Stimulated activated CD4-positive, alpha-beta T cell treated with anti-CD3 and anti-CD28 coated beads, Interleukin-4, amount 100 ng/mL, for 4 hours (primary cell): Measurements from ENCODE around the gene SH3PXD2B.

ENCODE experiments used
- DNase-seq, 2 experiments: peaks; one replicate each; pipeline ENCODE4 v3.0.0-alpha.2; 2020

SH3PXD2B gene

DNA sequence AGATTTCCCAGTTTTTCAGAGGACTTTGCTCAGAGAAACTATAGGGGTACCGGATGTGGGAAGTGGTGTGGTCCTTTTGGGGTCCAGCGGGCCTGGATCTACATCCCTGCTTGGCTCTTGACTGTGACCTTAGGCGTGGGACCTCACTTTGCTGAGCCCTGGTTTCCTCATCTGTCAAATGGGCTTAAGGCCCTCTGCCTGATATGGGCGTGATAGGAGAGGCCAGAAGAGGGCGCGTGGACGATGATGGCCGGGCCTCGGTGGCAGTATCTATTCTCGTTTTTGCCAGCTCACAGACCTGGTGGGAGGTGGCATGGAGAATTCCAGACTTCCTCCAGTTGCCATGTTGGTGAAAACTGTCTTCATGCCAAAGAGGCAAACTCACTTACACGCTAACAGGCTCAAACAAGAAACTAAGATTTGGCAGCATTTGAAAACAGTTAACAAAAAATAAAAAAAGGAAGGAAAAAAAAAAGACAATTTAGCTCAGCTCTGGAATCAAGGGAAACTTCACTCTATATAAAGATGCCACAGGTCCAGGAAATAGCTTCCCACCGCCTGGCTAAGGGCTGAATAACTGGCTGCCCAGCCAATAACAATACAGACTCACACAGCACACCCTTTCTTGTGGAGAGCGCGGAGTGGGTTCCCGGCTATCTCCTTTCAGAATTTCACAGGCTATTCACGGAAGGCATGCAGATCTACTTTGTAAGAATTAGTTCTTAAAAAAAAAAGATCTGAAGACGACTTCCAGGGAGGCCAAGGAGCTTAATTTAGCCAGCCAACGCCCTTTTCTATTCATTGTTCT lies 1.7 kb downstream of the SH3PXD2B start:
- no peak for DNase-seq

DNA sequence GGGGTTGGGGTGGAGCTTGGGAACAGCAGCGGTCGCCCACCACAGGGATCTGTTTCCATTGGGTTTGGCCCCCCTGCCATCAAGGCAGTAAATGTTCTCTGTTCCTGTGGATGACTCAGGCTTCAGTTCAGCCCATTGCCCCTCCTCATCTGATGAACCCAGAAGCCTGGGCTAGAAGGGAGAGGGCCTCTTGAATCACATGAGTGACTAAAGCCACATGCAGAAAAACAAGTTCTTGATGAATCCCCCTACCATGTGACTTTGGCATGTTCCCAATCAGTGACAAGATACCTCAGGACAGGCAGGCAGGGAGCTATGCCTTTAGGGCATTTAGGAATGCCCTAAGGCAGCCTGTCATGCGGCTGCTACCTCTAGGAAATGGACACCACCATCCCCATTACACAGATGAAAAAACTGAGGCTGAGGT lies 2.5 kb downstream of the SH3PXD2B start:
- DNase-seq = no peak

GRCh38 chr5:172450861-172451695 lies 3.2 kb downstream of the SH3PXD2B start:
- peak in 1 of 2 experiments; percentile 43 for DNase-seq

DNA sequence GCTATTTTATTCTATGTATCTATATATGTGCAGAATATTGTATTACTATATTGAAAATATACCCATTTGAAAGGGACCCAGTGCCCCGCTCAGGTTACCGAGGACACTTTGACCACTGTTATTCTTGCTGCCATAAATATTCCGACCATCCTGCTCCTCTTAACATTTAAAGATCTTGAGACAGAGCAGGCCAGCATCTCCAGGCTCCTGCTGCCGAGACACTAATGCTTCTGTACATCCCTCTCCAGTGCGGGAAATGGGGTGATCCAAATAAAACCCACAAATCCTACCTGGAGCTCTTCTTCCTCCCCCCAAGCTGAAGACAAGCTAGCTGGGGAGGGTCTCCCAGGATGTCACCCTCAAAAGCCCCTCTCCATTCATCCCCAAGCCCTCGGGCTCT lies 3.9 kb downstream of the SH3PXD2B start:
- no peak for DNase-seq

GRCh38 chr5:172448999-172449398 lies 5.3 kb downstream of the SH3PXD2B start:
- no peak for DNase-seq

- no peak for DNase-seq
Observed at GRCh38 chr5:172447646-172448365, 6.5 kb downstream of the SH3PXD2B start.

GRCh38 chr5:172446336-172447051 lies 7.8 kb downstream of the SH3PXD2B start:
- no peak for DNase-seq

- no peak for DNase-seq
Observed at GRCh38 chr5:172445866-172446265, 8.5 kb downstream of the SH3PXD2B start.

GRCh38 chr5:172444626-172445365 lies 9.5 kb downstream of the SH3PXD2B start:
- DNase-seq = no peak

DNA sequence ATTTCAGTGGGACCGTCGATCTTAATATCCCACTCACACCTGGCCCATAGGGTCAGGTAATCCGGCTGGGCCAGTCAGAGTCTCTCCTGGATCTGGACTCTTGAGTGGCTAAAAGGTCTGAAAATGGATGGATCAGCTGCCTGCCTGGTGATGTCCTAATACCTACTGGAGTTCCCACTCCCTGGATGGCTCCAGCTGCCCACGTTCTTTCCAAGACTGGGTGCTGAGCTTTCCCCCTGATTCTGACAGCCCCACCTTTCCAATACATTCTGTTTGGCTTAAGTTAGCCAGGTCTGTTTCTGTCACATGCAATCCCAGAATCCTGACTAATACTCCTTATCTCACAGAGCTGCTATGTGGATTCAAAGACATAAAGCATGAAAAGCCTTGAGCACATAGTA lies 10.2 kb downstream of the SH3PXD2B start:
- no peak for DNase-seq

DNA sequence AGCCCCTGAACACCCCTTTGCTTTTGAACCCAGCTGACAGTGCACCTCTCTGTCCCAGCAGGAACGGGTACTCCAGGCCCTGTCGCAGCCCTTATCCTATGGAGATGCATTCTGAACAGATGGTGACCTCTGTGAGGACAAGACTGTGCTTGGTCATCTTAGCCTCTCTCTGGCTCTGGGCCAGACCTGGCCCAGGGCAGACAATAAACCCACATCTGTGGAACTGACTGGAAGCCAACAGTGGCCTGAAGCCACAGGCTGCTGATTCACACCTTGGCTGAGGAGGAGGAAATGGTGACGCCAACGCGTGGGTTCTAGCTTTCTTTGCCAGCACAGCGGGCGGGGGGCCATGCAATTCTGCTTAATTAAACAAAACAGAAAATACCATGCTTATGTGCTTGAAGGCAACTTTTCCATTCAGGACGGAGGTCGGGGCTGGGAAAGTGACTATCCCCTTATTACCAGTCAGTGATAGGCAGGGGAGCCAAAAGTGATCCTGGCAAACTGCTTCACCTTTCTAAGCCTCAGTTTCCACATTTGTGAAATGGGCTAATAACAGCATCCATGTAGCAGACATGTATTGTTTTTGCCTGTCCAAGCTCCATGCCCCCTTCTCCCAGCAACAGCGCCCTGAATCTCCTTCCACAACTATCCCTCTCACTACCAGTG lies 10.8 kb downstream of the SH3PXD2B start:
- peak; percentile 27 to 62 for DNase-seq

DNA sequence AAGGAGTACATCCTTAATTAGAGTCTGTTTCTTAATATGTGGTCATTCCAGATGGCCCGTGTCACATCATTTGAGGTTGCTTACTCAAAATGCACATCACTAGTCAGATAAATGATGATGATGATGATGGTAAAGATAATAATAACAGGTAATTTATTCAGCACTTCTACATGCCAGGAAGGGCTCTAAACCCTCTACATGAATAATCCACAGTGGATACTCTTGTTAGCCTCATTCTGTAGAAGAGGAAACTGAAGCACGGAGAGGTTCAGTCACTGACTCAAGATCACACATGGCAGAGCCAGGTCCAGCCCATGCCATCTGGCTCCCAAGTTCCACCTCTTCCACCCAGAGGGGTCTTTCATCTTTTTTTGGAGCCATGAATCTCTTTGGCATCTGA lies 11.7 kb downstream of the SH3PXD2B start:
- DNase-seq = no peak

GRCh38 chr5:172441262-172441751 lies 13.0 kb downstream of the SH3PXD2B start:
- DNase-seq = no peak

DNA sequence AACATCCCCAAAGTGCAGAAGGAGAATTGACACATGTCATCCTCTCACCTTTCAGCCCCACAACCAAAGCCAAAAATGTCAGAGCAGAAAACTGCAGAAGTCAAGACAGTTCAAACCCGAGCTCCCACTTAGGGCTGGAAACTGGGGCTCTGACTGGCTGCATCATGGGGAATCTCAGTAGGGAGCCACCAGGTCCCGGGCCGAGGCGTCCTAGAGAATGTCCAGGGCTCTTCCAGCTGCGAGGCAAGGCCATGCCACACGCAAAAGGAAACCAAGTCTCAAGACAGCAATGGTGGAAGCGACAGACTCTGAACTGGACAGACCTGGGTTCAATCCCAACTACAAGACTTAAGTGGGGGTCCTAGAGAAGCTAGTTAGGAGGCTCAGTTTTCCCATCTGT lies 13.8 kb downstream of the SH3PXD2B start:
- DNase-seq = no peak

DNA sequence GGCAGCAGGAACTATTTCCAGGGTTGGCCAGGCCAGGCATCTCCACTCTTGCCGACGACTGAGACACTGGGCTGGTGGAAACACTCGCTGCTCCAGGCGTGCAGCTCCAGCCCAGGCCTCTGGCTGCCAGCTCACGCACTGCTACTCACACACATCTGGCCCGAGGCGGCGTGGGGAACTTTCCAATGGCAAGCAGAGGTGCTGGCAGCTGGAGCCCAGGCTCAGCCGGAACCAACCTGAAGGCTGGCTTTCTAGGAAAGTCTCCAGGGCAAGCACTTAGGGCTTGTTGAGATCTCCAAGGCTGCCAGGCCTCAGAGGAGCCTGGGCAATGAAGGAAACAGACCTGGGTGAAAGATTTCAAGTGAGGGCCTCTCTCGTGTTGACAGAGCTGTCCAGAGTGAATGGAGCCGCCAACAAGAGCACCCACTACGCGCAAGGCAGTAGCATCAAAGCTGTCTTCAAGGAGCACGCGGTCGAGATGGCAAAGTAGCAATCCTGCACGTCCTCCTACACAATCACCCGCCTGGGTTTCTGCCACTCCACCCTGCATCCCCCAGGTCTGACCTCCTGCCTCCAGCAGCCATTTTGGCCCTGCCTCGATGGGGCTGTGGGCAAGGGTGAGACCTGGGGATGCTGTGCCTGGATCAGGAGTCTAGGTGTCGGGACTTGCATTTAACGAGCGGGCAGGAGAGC lies 14.4 kb downstream of the SH3PXD2B start:
- DNase-seq = no peak

DNA sequence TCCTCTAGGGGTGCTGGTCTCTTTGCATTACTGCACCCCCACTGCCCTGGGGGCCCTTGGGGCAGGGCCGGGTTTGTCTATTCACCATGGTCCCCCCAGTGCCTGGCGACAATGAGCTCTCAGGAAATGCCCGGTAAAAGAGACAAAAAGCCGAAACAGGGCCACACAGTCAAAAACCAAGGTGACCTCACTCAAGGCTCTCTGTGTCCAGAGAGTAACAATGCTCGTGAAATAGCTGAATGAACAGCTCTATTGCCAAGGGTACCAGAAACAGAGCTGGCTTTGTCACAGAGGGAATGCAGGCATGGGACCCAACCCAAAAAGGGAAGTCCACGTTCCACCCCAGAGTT lies 16.0 kb downstream of the SH3PXD2B start:
- no peak for DNase-seq

GRCh38 chr5:172437445-172438318 lies 16.6 kb downstream of the SH3PXD2B start:
- no peak for DNase-seq

GRCh38 chr5:172436879-172437369 lies 17.4 kb downstream of the SH3PXD2B start:
- no peak for DNase-seq
